GM21717 (cell line): ENCODE data around the gene NF1.
"Not testable (repeated sequence)": the region's sequence is repeated elsewhere in the genome, so short reads cannot be mapped to it uniquely, and the experiment has no call there.

Experiments
- ATAC-seq: cut with Tn5 transposase; IDR thresholded peaks from one replicate; pipeline ENCODE4 v1.9.1; 2021; ENCODE audit warnings: mild to moderate bottlenecking, moderate library complexity; ENCODE audit not compliant: unreplicated experiment

The NF1 gene

DNA sequence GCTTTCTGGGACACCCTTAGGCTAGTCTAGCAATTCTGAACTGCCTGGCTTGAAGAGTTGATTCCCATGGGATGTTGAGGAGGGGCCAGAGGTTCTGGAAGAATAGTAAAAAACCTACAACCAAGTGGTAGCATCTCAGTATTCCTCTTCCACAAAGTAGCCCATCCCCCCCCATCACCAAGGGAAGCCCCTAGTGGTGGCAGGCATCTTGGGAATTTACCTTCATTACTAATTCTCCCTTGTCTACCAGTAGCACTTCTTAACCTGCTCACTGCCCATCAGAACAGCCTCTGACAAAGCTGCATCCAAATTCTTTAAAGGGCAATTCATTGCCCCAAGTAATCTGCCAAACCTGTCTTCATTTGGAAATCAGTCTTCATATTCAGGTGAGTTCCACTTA, 283.9 kb downstream of the NF1 start:
- no peak for ATAC-seq

- no peak for ATAC-seq
Observed at GRCh38 chr17:31379597-31380205, 284.9 kb downstream of the NF1 start.

DNA sequence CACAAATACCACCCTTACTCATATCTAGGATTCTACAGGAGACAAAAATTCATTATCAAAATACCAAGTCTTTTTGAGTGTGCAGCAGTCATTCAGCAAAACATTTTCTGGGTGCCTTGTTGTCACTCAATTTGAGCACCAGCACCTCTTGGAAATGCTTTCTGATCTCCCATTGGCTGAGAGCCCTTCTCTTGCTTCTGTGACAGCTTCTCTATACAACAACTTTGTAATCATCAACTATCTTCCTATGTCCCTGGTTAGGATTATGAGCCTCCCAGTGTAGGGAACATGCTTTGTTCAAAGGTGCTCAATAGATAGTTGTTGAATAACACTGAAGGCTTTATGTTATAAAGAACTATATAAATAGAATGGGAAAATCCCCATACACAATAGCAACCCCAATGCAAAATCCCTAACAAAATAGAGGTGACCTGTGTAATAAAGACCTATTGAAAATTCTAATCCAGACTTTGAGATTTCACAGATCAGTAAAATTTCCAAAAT, 286.4 kb downstream of the NF1 start:
- ATAC-seq: no peak

- ATAC-seq: not testable (repeated sequence)
Observed at GRCh38 chr17:31382668-31383275, 288.0 kb downstream of the NF1 start.

DNA sequence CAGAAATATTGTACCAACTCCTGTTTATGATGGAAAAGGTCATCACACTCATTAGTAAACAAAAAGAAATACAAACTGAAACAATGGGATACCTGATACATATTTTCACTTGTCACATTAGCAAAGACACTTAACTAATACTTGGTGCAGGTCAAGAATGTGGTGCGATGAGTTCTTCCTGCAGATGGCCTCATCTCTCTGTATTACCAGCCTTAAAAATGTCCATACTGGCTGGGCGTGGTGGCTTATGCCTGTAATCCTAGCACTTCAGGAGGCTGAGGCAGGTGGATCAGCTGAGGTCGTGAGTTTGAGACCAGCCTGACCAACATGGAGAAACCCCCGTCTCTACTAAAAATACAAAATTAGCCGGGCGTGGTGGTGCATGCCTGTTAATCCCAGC, 288.7 kb downstream of the NF1 start:
- not testable (repeated sequence) for ATAC-seq

DNA sequence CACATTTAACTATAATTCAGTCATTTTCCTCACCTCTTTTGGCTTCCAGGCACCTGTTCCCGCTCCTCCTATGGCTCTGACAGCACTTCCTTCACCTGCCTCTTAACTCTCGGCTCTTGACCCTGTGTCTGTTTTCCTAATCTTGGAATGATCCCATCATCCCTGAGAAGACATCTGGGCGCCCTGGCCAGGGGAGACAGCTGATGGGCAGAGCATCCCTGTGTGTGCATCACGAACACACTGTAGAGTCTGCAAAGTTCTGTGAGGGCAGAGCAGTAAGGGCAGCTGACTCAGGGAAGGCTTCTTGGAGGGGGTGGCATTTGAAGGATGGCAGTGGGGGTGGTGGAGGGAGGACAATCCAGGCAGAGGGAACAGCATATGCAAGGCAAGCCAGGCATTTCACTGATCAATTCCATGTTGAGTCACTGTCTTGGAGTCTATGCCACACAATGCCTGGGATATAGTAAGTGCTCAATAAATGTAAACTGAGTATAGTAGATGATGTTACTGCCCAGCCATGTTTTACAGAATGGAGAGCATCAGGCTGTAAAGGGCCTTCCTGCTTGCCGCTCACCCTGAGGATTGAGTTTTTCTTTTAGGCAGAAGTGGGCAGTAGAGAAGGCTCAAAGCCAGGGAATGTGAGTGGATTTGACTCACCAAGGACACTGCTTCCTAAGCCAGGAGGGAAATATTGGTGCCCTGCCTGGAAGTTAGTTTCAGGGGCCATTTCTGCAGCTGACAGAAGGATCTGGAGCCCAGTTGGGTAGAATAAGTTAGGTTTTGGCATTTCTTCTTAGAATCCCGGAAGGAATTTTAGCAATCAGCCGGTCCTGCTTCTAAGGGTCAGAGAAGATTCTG, 290.9 kb downstream of the NF1 start:
- ATAC-seq: no peak

DNA sequence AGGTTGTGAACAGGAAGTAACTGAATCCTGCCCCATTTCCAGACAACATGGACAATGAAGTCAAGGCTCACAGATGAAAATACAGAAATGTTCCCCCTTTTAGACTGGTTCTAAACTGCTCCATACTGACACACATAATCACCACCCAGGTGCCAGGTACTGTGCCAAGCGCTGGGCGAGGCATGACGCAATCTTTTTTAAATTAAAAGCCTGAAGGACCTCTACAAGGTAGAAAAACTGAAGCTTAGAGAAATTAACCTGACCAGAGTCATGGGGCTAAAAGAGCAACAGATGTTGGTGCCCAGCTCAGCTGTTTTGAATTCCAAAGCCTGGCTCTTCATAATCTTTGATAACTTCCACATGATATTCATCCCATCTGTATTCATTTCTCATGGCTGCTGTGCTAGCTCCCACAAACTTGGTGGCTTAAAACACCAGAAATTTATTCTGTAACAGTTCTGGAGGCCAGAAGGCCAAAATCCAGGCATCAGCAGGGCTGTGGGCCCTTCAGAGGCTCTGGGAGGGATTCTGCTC, 291.8 kb downstream of the NF1 start:
- no peak for ATAC-seq

- no peak for ATAC-seq
Observed at GRCh38 chr17:31387438-31387837, 292.7 kb downstream of the NF1 start.

- ATAC-seq: no peak
Observed at GRCh38 chr17:31388351-31388750, 293.6 kb downstream of the NF1 start.

DNA sequence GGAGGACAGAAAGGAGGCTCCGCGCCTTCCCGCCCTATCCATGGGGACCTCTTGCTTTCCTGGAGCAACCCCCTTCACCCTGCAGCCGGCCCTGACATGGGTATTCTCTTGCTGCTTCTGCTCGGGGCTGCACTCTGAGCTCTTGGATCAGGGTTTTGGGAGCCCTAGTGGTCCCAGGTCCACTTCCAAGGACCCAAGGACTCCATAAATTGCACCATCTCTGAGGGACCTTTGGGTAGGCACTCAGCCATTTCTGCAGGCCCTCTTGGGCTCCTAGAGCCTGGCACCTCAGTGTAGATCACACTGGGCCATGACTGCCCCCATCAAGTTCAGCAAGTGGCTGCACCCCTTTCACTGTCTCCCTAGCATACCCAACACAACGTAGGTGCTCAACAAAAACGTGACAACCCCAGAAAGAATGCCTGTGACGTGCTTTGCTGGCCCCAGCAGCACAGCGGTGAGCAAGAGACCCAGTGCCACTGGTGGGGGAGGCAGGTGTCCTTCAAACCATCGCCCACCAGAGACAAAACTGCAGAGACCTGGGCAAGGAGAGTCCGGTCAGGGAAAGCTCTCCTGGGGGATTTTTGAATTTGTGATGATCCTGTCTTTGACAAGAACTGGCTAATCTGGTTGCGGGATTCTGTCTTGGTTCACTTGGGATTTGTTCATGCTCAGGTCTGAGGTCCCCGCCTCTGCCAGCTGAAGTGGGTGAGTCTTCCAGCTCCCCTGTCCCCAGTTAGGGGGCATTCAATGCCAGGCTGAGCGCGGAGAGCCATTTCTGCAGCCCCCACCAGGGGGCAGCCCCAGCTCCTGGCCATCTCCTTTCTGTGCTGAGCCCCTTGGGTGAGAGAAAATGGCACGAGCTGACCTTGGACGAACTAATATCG, 294.2 kb downstream of the NF1 start:
- no peak for ATAC-seq

GRCh38 chr17:31389657-31390381, 295.0 kb downstream of the NF1 start:
- no peak for ATAC-seq

DNA sequence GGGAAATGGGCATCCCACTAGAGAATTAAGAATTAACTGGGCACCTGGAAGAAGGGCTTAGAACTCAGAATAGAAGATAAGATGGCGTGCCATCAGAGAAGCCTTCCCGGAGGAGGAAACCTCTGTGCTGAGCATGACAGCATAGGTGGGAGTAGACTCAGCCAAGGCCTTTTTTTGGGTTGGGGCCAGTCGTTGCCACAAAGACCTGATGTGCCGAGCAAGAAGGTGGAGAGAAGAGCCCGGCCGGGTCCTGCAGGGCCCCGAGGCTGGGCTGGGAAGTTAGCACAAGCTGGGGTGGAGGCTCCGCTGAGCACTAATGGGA, 295.6 kb downstream of the NF1 start:
- ATAC-seq: no peak

DNA sequence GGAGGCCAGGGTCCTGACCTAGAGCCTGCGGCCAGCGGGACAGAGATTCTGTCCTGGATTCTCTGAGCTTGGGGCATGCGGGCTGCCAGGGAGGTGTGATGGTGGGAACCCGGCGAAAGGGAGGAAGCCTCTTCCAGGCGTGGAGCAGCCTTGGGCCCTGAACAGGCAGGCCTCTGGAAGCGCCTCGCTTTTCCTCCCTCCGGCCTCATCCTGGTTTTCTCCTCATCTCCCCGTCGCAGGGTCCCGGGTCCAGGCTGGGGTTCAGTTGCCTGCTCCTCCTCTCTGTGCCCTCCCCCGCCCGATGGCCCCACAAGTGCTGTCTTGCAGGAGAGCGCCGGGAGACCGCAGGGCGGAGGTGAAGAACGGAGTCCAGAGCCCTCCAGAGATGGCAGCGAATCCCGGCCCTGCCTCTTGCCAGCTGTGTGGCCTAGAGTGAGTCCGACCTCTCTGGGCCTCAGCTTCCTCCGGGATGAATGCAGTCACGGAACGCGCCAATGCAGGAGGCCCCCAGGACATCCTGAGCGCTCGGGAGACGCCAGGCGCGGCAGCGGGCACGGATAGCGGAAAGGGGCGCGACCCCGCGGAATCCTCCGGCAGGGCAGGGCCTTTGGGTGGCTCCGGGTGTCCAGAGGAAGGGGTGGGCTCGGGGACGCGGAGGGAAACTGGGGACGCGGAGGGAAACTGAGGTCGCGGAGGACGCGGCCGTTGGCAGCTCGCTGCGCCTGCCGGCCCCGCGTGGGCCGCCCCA, 296.1 kb downstream of the NF1 start:
- no peak for ATAC-seq

- no peak for ATAC-seq
Observed at GRCh38 chr17:31391496-31391949, 296.7 kb downstream of the NF1 start, which contains the start of gene RAB11FIP4. Gene RAB11FIP4, plus strand, starts transcription at chr17:31391675. Its CDS starts 178 bp downstream, at chr17:31391853.

GRCh38 chr17:31392002-31392855, 297.5 kb downstream of the NF1 start:
- no peak for ATAC-seq

GRCh38 chr17:31392856-31393748, 298.3 kb downstream of the NF1 start:
- no peak for ATAC-seq

GRCh38 chr17:31393749-31394146, 299.0 kb downstream of the NF1 start:
- ATAC-seq: no peak
